ENCODE data around the gene GREB1.

DNA sequence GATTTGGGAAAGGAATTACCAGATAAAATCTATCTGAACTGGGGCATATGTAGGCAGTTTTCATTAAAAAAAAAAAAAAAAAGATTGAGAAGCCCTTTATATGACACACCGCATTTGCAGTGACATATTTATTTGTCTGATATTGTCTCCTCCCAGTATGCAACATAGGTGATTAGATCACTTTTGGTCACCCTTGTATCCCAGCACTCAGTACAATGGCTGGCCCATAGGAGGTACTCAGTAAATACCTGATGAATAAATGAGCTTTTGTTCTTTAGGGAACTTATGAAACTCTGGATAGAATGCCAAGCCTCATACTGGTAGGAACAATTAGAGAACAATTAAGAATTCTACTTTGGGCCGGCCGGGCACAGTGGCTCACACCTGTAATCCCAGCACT, 45.0 kb upstream of the GREB1 start:
- TF ChIP-seq, protein P1, sequence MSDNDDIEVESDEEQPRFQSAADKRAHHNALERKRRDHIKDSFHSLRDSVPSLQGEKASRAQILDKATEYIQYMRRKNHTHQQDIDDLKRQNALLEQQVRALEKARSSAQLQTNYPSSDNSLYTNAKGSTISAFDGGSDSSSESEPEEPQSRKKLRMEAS (IDR thresholded peaks at IDR 0.05; ENCODE audit: low read depth): no peak
- TF ChIP-seq CTCF (IDR thresholded peaks at IDR 0.05): no peak
